Body of pancreas (tissue), 4 donors: ENCODE data around the gene HNRNPM.

Source experiments
- POLR2A ChIP-seq, 3 donors: fragments of 450-650 bp; IDR thresholded peaks; one replicate each; pipeline ENCODE4 v1.6.1; 2016; ENCODE audit warnings: antibody characterized with exemption in 3 of 3, mild to moderate bottlenecking in 2 of 3
- TF ChIP-seq, protein P1 (sequence below), 7 experiments: fragments of 450-650 bp in 4 of 7; fragments of 200-600 bp in 3 of 7; sonication (generic) in 3 of 7; IDR thresholded peaks; one replicate each; pipeline ENCODE4 v1.5.1; 2016 to 2019; ENCODE audit warnings: antibody characterized with exemption in 7 of 7

DNA sequence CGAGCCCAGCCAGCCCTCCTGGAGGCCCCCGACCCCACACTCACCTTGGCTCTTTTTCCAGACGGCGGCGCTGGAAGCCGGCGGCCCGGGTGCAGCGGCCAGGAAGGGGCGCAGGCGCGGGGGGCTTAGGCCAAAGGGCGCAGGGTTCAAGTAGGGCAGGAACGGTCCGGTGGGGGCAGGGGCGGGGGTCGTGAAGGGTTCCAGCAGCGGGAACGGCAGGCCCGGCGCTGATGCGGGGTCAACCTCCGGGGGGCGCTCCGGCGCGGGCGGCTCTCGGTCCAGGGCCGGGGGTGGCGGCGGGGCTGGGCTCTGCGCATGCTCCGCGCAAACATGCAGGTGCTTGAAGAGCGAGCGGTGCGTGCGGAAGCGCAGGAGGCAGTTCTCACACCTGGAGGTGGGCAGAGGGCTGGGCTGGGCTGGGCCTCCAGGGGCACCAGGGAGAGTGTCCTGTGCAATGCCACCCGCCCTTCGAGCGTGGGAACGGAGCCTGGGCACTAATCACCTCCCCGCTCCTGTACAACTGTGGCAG, 66.9 kb downstream of the HNRNPM start:
- TF ChIP-seq, protein P1, sequence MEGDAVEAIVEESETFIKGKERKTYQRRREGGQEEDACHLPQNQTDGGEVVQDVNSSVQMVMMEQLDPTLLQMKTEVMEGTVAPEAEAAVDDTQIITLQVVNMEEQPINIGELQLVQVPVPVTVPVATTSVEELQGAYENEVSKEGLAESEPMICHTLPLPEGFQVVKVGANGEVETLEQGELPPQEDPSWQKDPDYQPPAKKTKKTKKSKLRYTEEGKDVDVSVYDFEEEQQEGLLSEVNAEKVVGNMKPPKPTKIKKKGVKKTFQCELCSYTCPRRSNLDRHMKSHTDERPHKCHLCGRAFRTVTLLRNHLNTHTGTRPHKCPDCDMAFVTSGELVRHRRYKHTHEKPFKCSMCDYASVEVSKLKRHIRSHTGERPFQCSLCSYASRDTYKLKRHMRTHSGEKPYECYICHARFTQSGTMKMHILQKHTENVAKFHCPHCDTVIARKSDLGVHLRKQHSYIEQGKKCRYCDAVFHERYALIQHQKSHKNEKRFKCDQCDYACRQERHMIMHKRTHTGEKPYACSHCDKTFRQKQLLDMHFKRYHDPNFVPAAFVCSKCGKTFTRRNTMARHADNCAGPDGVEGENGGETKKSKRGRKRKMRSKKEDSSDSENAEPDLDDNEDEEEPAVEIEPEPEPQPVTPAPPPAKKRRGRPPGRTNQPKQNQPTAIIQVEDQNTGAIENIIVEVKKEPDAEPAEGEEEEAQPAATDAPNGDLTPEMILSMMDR (IDR thresholded peaks at IDR 0.05): no peak
- TF ChIP-seq POLR2A (IDR thresholded peaks at IDR 0.05): no peak
